ENCODE measurements around the gene CD151.

CD151 gene

DNA sequence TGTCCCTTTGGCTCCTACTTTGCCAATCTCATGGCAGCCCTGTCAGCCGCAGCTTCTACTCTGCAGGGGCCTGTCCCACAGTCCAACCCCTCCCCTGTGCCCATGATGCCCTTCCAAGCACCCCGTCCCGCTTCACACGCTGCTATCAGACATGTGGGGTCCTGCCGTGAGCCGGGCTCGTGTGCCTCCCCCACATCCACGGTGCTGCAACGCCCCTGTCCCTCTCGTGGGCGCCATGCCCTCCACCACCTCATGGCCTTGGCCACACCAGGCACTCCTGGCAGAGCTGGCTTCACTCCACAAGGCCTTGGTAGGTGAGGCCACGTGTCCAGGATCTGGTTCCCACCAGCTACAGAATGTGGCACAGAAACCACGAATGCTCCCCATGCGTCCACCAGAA lies 54.8 kb downstream of the CD151 start:
- CTCF ChIA-PET = interaction anchor here (0.6 kb wide), 1 partner anchor 16 kb away, joined by 3 read pairs; no protein-coding TSS in a partner anchor
- POLR2A ChIA-PET (ENCODE audit: low non-redundant PET) = no interaction called here
- no peak for TF ChIP-seq CTCF (conservative IDR thresholded peaks at IDR 0.05; ENCODE audit: low read depth)
- H3K27ac ChIP-seq = no peak overlapping the region
- no peak for DNase-seq (ENCODE audit: low spot score)

All from RWPE1 (cell line).